Measurements from ENCODE around the gene ALS2. TPM values are rescaled to one million over a fixed set of nuclear protein-coding genes. Genes with fewer than 3 reads are reported as not detected.
"Not testable (repeated sequence)": the region's sequence is repeated elsewhere in the genome, so short reads cannot be mapped to it uniquely, and the experiment has no call there.

The ALS2 gene
- total RNA-seq, 1 donor from 2014 or later, result 48.1 TPM

DNA sequence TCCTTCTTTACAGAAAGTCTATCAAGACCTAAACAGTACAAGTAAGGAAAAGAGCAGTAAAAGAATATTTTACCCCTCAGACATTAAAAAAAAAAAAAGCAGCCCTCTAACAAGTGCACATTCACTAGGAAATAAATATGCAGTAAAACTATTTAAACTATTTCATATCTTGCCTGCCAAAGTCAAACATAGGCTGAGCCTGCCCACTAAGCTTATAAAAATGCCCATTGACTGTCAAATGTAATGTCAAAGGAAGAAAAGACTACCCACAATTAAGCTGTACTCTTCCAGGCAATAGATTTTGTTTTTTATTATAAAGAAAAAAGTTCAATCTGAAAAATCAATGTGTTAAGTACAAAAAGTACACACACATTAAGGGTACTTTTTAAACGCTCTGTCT, 11.8 kb downstream of the ALS2 start:
- Mint-ChIP-seq H3K27me3 (no peaks in the 10 kb centered on the region), H3K4me3 (ENCODE audit: low read depth) (no peak overlapping the region), H3K36me3 (ENCODE audit: insufficient read depth) (peaks cover 9% of the 10 kb centered on the region), H3K27ac (no peak overlapping the region), H3K4me1 (ENCODE audit: low read depth) (peaks cover 5% of the 10 kb centered on the region), H3K9me3 (ENCODE audit: low read depth) (peaks cover 3% of the 10 kb centered on the region)
- no peak for TF ChIP-seq CTCF (IDR thresholded peaks at IDR 0.05; ENCODE audit: unreplicated experiment)
- no peak for DNase-seq (ENCODE audit: low spot score, unreplicated experiment)

GRCh38 chr2:201765799-201766198, 14.9 kb downstream of the ALS2 start:
- peaks cover 3% of the 10 kb centered on the region for H3K9me3 Mint-ChIP-seq (ENCODE audit: low read depth)
- H3K27ac Mint-ChIP-seq, result no peak overlapping the region
- no peak for DNase-seq (ENCODE audit: low spot score, unreplicated experiment)
- H3K36me3 Mint-ChIP-seq (ENCODE audit: insufficient read depth), result peaks cover 13% of the 10 kb centered on the region
- peaks cover 2% of the 10 kb centered on the region for H3K4me1 Mint-ChIP-seq (ENCODE audit: low read depth)
- no peak for TF ChIP-seq CTCF (IDR thresholded peaks at IDR 0.05; ENCODE audit: unreplicated experiment)
- no peaks in the 10 kb centered on the region for H3K27me3 Mint-ChIP-seq
- H3K4me3 Mint-ChIP-seq (ENCODE audit: low read depth), result no peak overlapping the region

- not testable (repeated sequence) for H3K9me3 Mint-ChIP-seq (ENCODE audit: low read depth); H3K27me3 Mint-ChIP-seq; H3K4me1 Mint-ChIP-seq (ENCODE audit: low read depth); H3K4me3 Mint-ChIP-seq (ENCODE audit: low read depth); H3K27ac Mint-ChIP-seq; DNase-seq (ENCODE audit: low spot score, unreplicated experiment)
- peaks cover 17% of the 10 kb centered on the region for H3K36me3 Mint-ChIP-seq (ENCODE audit: insufficient read depth)
Observed at GRCh38 chr2:201764469-201764868, 16.3 kb downstream of the ALS2 start.

DNA sequence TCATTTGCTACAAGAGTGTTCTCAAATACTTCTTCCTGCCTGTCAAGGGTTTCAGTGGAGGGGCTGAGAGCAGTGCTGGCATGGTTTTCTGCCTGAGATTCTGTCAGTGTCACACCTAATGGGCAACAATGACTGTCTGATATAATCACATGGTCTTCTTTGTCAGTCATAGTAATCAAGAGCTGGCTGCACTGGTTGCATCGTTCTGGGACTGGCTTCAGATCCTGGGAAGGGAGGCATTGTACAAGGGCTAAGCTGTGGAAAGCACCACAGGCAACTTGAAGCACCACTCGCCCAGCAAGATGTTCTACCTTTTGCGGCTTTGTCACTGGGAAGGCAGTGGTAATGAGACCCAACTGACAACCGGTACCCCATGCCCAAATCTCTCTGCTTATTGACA, 19.6 kb downstream of the ALS2 start:
- Mint-ChIP-seq H3K4me1 (ENCODE audit: low read depth) (peaks cover 22% of the 10 kb centered on the region), H3K4me3 (ENCODE audit: low read depth) (no peak overlapping the region), H3K27ac (peak overlapping the region; percentile 57), H3K27me3 (no peaks in the 10 kb centered on the region), H3K9me3 (ENCODE audit: low read depth) (no peaks in the 10 kb centered on the region), H3K36me3 (ENCODE audit: insufficient read depth) (peaks cover 14% of the 10 kb centered on the region)
- no peak for DNase-seq (ENCODE audit: low spot score, unreplicated experiment)
- TF ChIP-seq CTCF (IDR thresholded peaks at IDR 0.05; ENCODE audit: unreplicated experiment), result no peak

GRCh38 chr2:201759567-201759966, 21.2 kb downstream of the ALS2 start:
- H3K4me1 Mint-ChIP-seq (ENCODE audit: low read depth), result peaks cover 26% of the 10 kb centered on the region
- no peak overlapping the region for H3K4me3 Mint-ChIP-seq (ENCODE audit: low read depth)
- no peak overlapping the region for H3K27ac Mint-ChIP-seq
- H3K27me3 Mint-ChIP-seq, result no peaks in the 10 kb centered on the region
- no peaks in the 10 kb centered on the region for H3K9me3 Mint-ChIP-seq (ENCODE audit: low read depth)
- peaks cover 14% of the 10 kb centered on the region for H3K36me3 Mint-ChIP-seq (ENCODE audit: insufficient read depth)
- no peak for TF ChIP-seq CTCF (IDR thresholded peaks at IDR 0.05; ENCODE audit: unreplicated experiment)
- DNase-seq (ENCODE audit: low spot score, unreplicated experiment), result no peak

- Mint-ChIP-seq H3K9me3 (ENCODE audit: low read depth) (no peaks in the 10 kb centered on the region), H3K36me3 (ENCODE audit: insufficient read depth) (peaks cover 11% of the 10 kb centered on the region)
Observed at GRCh38 chr2:201758873-201759272, 21.9 kb downstream of the ALS2 start.

More at GRCh38 chr2:201758873-201759272, 21.9 kb downstream of the ALS2 start:
- no peak for DNase-seq (ENCODE audit: low spot score, unreplicated experiment)
- Mint-ChIP-seq H3K27me3 (no peaks in the 10 kb centered on the region), H3K27ac (peak overlapping the region; percentile 93), H3K4me3 (ENCODE audit: low read depth) (no peak overlapping the region), H3K4me1 (ENCODE audit: low read depth) (peaks cover 32% of the 10 kb centered on the region)
- TF ChIP-seq CTCF (IDR thresholded peaks at IDR 0.05; ENCODE audit: unreplicated experiment), result no peak

All from progenitor cell of endocrine pancreas (in vitro differentiated cells).